SW480 (cell line): ENCODE measurements around the gene SLAMF7.
"Not testable (repeated sequence)": the region's sequence is repeated elsewhere in the genome, so short reads cannot be mapped to it uniquely, and the experiment has no call there.

Source experiments
- DNase-seq: peaks from one replicate; pipeline ENCODE4 v3.0.0-alpha.2; 2016; ENCODE audit warnings: low spot score

SLAMF7 gene, protein sequence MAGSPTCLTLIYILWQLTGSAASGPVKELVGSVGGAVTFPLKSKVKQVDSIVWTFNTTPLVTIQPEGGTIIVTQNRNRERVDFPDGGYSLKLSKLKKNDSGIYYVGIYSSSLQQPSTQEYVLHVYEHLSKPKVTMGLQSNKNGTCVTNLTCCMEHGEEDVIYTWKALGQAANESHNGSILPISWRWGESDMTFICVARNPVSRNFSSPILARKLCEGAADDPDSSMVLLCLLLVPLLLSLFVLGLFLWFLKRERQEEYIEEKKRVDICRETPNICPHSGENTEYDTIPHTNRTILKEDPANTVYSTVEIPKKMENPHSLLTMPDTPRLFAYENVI

DNA sequence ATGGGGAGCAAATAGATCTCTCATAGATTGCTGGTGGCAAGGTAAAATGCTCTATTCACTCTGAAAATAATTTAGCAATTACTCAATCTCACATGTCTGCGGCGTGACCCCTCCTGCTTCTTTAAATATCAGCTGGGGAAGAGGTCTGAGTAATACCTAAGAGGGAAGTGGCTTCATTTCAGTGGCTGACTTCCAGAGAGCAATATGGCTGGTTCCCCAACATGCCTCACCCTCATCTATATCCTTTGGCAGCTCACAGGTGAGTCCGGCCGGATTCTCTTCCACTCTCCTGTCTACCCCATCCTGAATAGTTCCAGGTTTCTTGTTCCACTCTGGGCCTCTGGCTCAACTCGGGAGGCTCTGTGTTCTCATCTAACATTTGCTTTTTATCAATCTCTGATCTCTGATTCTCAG lies at the start of gene SLAMF7:
Gene SLAMF7, plus strand, starts transcription at position 150 of the 414 bp plus-strand sequence. Its CDS starts 55 bp downstream, at position 205.
- no peak for DNase-seq

DNA sequence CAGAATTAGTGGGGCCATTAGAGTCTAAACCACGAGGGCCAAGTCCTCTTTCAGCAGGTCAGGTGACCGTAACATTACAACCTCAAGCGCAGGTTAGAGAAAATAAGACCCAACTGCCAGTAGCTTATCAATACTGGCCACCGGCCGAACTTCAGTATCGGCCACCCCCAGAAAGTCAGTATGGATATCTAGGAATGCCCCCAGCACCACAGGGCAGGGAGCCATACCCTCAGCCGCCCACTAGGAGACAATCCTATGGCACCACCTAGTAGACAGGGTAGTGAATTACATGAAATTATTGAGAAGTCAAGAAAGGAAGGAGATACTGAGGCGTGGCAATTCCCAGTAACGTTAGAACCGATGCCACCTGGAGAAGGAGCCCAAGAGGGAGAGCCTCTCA lies 46.7 kb upstream of the SLAMF7 start:
- DNase-seq = not testable (repeated sequence)

DNA sequence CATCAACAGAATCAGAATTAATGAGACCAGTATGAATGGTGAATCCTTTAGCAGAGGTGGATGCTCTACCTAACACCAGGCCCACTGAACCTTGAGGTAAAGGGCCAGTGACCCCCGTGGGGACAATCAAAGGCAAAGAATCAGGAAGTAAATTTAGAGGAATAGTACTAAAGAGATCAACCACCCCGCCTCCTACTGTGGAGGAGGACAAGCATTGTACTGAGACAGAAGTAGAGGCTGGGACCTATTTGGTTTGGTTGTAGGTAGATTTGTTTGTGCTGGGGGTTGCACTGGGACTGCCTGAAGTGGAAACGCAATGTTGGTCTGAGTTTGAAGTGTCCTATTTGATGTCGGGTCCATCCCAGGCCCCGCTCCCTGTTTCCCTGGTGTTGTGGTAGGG lies 36.9 kb upstream of the SLAMF7 start:
- DNase-seq = no peak

GRCh38 chr1:160704250-160704649 lies 34.8 kb upstream of the SLAMF7 start:
- no peak for DNase-seq

GRCh38 chr1:160705212-160705621 lies 33.8 kb upstream of the SLAMF7 start:
- DNase-seq = not testable (repeated sequence)

GRCh38 chr1:160705742-160706141 lies 33.3 kb upstream of the SLAMF7 start:
- no peak for DNase-seq

DNA sequence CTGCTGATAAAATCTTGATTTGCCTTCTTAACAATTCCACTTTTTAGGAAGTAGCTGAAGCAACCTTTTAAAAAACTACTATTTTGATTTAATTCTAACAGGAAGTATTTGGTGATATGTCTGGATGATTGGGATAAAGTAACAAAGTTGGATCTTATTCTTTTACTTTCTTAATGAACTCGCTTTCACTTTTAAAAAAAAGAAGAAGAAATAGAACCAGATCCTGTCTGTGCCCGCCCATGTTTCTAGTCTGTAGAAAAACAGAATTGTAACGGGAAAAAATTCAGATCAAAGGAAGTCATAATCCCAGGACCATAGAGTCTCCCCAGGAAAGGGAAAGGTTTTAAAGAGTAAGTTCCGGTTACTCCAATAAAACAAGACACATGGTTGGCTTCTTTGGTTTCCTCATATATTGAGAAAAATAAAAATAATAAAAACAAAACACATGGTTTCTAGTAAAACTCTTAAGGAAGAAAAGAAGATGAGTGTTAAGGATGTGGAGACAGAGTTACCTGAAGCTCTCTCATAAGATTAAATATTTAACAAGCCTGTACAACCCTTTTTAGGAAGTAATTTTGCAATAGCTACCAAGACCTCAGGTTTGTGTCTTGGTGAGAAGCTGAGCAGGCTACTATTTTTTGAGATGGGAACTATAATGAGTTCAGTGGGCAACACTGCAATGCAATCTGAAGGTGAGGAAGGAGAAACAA lies 32.4 kb upstream of the SLAMF7 start:
- no peak for DNase-seq

GRCh38 chr1:160707236-160708064 lies 31.6 kb upstream of the SLAMF7 start:
- no peak for DNase-seq

DNA sequence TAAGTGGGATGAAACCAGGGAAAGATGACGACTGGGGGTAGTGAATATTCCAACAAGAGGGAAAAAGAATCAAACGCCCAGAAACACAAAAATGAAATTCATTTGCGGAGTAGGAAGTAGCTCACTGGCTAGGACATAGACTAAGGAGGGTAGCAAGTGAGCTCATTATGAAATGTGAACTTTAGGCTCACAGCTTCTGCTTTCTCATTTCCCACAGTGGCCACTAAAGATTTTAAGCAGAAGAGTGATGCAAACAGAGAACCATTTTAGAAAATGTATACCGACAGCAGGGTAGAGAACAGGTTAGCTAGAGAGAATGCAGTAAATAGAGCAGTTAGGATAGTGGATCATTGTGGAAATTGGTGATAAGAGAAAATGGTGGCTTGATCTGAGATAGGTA lies 30.9 kb upstream of the SLAMF7 start:
- DNase-seq = no peak

DNA sequence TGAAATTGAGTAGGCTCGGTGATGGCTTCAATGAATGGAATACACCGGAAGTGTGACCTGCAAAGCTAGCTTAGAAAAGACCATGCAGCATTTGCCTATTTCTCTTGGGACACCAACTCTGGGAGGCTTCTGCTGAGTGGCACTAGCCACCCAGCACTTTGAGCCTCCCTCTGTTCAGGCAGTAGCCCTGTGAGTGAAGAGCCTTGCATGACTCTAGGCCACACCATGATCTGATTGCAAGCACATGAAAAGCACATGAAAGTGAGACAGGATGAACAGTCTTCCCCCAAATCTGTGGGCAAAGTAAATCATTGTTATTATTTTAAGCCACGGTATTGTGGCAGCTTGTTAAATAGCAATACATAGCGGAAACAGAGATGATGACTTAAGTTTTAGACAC lies 30.2 kb upstream of the SLAMF7 start:
- DNase-seq = no peak

DNA sequence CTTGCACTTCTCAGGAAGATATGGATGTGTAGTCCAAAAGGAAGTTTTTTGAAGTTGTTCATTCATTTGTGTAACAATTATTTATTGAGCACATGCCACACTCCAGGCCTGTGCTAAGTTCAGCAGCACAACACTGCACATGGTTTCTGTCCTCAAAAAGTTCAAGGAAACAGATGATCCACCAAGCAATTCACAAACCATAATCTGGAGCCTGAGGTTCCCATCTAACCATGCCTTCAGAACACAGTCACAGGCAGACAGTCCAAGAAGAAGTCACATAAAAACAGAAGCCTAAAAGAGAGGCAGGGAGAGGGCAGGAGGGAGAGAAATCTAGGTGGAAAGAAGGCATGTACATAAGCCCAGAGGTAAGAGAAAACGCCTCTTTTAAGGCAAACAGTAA lies 29.3 kb upstream of the SLAMF7 start:
- no peak for DNase-seq

DNA sequence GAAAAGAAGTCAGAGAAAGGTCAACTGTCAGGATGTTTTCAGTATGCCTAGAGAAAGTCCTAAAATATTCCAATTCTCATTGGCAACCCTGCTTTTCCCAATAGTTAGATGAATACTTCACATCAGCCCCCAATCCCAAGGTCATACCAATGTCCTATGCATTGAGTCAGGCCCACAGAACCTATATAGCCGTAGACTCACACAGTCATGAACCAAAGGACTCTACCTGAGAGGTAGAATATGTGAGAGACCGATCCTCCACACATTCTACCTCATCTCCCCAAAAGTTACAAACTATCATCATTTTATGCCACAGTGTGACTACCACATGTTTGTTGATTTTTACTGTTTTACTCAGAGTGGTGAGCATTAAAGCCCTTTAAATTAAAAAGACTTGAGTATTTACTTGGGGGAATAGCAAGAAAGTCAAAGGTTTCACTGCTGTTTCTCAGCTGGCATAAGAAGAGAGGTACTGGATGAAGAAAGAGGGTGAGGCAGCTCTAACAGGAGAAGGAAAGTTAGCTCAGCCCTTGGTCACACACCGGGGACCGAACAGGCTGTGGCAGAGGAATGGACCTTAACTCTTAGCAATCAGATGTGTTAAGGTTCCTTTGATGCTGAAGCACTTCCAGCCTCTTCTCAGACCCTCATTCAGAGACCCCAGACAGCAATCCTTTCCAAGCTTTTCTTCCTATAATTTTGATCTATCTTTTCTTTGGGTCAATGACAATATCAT lies 28.4 kb upstream of the SLAMF7 start:
- DNase-seq = no peak

DNA sequence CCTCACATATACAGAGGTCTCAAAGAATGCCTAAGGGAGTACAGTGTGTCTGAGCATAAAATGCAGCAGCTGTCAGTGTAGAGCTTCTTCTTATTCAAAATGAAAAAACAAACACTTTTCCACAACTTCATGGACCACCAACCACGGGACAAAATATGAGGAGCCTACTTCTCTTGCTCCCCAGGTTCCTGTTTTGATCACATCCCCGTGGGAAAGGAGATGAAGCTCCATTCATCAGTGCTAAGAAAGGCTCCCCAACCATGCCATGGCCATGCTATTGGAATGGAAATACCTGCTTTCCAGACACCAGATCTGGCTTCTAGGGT lies 27.8 kb upstream of the SLAMF7 start:
- DNase-seq = no peak

- no peak for DNase-seq
Observed at GRCh38 chr1:160711602-160712311, 27.3 kb upstream of the SLAMF7 start, which contains the start of gene CD48. TSS of gene CD48 (minus strand) at chr1:160711822. CDS start at chr1:160711763, 59 bp downstream.

- not testable (repeated sequence) for DNase-seq
Observed at GRCh38 chr1:160712525-160713080, 26.4 kb upstream of the SLAMF7 start.

DNA sequence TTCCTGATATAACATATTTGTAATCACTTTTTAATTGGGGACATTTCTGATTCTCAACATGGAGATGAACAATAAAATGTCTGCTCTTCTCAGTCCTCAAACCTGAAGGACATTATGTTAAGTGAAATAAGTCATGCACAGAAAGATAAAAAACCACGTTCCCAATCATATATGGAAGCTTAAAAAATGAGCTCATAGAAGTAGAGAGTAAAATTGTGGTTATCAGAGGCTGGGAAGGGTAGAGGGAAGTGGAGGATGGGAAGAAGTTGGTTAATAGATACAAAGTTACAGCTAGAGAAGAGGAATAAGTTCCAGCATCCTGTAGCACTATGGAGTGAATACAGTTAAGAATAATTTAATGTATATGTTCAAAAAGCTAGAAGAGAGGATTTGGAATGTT lies 25.9 kb upstream of the SLAMF7 start:
- DNase-seq = no peak

GRCh38 chr1:160714034-160714648 lies 24.9 kb upstream of the SLAMF7 start:
- DNase-seq = not testable (repeated sequence)

DNA sequence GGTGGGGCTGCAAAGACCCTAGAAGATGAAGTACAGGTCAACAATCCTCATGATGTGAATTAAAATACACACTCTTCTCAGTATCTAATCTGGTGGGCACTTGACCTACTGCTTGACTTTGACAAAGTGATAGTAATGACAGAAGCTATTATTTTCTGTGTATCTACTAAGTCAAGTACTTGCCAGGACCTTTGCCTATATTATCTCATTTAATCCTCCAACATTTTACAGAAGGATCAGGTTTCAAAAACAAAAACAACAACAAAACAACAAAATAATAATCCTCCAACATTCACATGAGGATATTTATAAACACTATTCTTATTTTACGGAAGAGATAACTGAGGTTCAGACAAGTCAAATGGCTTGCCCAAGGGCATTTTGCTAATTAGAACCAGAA lies 23.0 kb upstream of the SLAMF7 start:
- DNase-seq = no peak

GRCh38 chr1:160717306-160717705 lies 21.7 kb upstream of the SLAMF7 start:
- no peak for DNase-seq

- no peak for DNase-seq
Observed at GRCh38 chr1:160718210-160718609, 20.8 kb upstream of the SLAMF7 start.
